ENCODE measurements around the gene ANKRD39.
"Not testable (repeated sequence)": the region's sequence is repeated elsewhere in the genome, so short reads cannot be mapped to it uniquely, and the experiment has no call there.

- TF ChIP-seq, protein P1, sequence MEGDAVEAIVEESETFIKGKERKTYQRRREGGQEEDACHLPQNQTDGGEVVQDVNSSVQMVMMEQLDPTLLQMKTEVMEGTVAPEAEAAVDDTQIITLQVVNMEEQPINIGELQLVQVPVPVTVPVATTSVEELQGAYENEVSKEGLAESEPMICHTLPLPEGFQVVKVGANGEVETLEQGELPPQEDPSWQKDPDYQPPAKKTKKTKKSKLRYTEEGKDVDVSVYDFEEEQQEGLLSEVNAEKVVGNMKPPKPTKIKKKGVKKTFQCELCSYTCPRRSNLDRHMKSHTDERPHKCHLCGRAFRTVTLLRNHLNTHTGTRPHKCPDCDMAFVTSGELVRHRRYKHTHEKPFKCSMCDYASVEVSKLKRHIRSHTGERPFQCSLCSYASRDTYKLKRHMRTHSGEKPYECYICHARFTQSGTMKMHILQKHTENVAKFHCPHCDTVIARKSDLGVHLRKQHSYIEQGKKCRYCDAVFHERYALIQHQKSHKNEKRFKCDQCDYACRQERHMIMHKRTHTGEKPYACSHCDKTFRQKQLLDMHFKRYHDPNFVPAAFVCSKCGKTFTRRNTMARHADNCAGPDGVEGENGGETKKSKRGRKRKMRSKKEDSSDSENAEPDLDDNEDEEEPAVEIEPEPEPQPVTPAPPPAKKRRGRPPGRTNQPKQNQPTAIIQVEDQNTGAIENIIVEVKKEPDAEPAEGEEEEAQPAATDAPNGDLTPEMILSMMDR (IDR thresholded peaks at IDR 0.05) = not testable (repeated sequence)
- TF ChIP-seq POLR2A (IDR thresholded peaks at IDR 0.05) = not testable (repeated sequence)
Measured at GRCh38 chr2:96863056-96863455, 5.2 kb upstream of the ANKRD39 start.

All from testis (tissue), 2 donors.